ENCODE data around the gene IL15RA. TPM values are rescaled to one million over a fixed set of nuclear protein-coding genes. Genes with fewer than 3 reads are reported as not detected.

IL15RA gene
- total RNA-seq, 1 donor from 2014 or later: not detected

DNA sequence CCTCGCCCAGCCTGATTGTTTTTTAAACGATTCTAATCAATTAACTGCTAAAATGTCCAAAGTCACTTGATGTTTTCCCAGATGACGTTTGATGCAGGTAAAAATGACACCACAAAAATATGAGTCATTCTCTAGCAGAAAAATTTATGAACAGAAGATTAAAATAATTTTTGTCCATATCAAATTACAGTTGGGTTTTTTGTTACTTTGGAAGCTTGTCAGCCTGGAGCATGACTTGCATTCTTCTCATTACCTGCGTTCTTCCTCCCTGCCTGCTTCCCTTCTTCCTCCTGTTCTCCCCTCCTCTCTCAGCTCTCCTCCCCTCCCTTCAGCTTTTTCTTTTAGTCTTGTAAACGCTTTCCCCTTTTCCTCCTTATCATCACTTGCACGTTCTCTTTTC lies 18.7 kb downstream of the IL15RA start:
- H3K27ac Mint-ChIP-seq (ENCODE audit: unreplicated experiment): no peak overlapping the region
- H3K9me3 Mint-ChIP-seq (ENCODE audit: unreplicated experiment): peaks cover 2% of the 10 kb centered on the region

DNA sequence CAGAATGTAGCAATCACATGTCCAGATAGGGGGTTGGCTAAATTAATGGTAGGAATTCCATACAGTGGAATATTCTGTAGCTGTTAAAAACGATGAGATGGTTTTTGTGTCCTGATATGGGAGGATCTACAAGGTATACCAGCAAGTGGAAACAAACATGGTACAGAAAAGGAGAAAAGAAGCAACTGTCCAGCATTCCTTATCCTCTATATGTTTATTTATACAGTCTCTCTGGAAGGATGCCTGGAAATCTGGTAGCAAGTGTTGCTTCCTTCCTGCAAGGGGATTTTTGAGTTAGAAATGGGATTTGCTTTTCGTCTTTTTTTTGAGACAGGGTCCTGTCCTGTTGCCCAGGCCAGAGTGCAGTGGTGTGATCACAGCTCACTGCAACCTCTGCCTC lies 19.3 kb downstream of the IL15RA start:
- Mint-ChIP-seq H3K9me3 (ENCODE audit: unreplicated experiment) (peaks cover 2% of the 10 kb centered on the region), H3K27ac (ENCODE audit: unreplicated experiment) (no peak overlapping the region), H3K36me3 (ENCODE audit: unreplicated experiment) (no peaks in the 10 kb centered on the region), H3K27me3 (ENCODE audit: unreplicated experiment) (peaks cover 3% of the 10 kb centered on the region), H3K4me3 (ENCODE audit: unreplicated experiment) (no peak overlapping the region), H3K4me1 (ENCODE audit: low read depth, unreplicated experiment) (peaks cover 6% of the 10 kb centered on the region)
- no peak for DNase-seq
- TF ChIP-seq, protein P1, sequence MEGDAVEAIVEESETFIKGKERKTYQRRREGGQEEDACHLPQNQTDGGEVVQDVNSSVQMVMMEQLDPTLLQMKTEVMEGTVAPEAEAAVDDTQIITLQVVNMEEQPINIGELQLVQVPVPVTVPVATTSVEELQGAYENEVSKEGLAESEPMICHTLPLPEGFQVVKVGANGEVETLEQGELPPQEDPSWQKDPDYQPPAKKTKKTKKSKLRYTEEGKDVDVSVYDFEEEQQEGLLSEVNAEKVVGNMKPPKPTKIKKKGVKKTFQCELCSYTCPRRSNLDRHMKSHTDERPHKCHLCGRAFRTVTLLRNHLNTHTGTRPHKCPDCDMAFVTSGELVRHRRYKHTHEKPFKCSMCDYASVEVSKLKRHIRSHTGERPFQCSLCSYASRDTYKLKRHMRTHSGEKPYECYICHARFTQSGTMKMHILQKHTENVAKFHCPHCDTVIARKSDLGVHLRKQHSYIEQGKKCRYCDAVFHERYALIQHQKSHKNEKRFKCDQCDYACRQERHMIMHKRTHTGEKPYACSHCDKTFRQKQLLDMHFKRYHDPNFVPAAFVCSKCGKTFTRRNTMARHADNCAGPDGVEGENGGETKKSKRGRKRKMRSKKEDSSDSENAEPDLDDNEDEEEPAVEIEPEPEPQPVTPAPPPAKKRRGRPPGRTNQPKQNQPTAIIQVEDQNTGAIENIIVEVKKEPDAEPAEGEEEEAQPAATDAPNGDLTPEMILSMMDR (IDR thresholded peaks at IDR 0.05; ENCODE audit: partially characterized antibody, unreplicated experiment): no peak

More for the DNA sequence above, 18.7 kb downstream of the IL15RA start:
- TF ChIP-seq, protein P1 (IDR thresholded peaks at IDR 0.05; ENCODE audit: partially characterized antibody, unreplicated experiment): no peak
- no peak for DNase-seq
- peaks cover 3% of the 10 kb centered on the region for H3K27me3 Mint-ChIP-seq (ENCODE audit: unreplicated experiment)
- H3K4me3 Mint-ChIP-seq (ENCODE audit: unreplicated experiment): no peak overlapping the region
- peaks cover 8% of the 10 kb centered on the region for H3K4me1 Mint-ChIP-seq (ENCODE audit: low read depth, unreplicated experiment)
- H3K36me3 Mint-ChIP-seq (ENCODE audit: unreplicated experiment): no peaks in the 10 kb centered on the region

DNA sequence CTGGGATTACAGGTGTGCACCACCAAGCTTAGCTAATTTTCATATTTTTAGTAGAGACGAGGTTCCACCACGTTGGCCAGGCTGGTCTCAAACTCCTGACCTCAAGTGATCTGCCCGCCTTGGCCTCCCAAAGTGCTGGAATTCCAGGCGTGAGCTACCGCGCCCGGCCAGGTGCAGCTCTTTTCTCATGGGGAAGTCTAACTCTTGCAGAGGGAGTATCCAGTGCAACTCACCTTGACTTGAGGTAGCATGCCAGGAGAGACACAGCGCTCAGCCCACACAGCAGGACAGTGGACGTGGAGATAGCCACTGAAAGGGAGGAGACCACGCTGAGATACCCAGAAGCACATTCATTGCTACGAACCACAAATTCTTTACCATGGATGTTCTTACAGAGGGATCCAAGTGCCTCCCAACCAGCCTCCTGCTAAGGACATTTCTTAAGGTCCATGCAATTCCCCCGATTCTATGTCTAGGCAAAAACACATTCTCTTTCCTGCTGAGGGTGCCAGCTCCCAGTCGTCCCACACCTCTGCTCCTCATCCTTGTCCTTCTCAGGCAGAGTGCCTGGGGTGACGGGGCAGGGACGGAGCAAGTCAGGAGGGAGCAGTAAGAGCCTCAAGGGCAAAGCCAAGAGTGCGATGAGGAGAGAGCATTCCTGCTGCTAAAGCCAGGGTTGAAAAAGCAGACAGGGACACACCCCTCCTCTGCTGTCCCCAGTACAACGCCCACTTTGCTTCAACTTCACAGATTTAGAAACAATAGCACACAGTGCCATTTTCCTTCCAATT lies 21.0 kb downstream of the IL15RA start:
- no peak overlapping the region for H3K27ac Mint-ChIP-seq (ENCODE audit: unreplicated experiment)
- H3K9me3 Mint-ChIP-seq (ENCODE audit: unreplicated experiment): no peaks in the 10 kb centered on the region
- H3K36me3 Mint-ChIP-seq (ENCODE audit: unreplicated experiment): no peaks in the 10 kb centered on the region
- TF ChIP-seq, protein P1 (IDR thresholded peaks at IDR 0.05; ENCODE audit: partially characterized antibody, unreplicated experiment): no peak
- no peak overlapping the region for H3K4me3 Mint-ChIP-seq (ENCODE audit: unreplicated experiment)
- peaks cover 2% of the 10 kb centered on the region for H3K27me3 Mint-ChIP-seq (ENCODE audit: unreplicated experiment)
- DNase-seq: no peak
- H3K4me1 Mint-ChIP-seq (ENCODE audit: low read depth, unreplicated experiment): no peaks in the 10 kb centered on the region

DNA sequence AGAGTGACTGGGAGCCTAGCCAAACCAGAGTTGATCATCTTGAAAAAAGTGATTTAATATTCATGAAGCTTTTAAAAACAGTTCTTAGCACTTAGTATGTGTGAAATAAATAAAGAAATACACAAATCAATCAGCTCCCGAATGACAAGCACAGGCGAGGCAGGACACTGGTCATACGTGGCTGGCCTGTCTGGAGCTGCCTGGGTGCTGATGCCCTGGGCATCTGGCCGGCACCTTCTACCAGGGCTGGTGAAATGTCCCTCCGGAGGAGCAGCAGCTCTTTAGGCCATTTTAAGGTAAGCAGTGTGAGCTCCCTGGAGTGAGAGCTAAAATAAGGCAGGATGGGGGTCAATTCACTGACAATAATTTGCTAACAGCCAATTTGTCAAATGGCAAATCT lies 23.7 kb downstream of the IL15RA start:
- TF ChIP-seq, protein P1 (IDR thresholded peaks at IDR 0.05; ENCODE audit: partially characterized antibody, unreplicated experiment): no peak
- Mint-ChIP-seq H3K9me3 (ENCODE audit: unreplicated experiment) (peaks cover 4% of the 10 kb centered on the region), H3K27ac (ENCODE audit: unreplicated experiment) (no peak overlapping the region), H3K4me3 (ENCODE audit: unreplicated experiment) (no peak overlapping the region), H3K4me1 (ENCODE audit: low read depth, unreplicated experiment) (peaks cover 8% of the 10 kb centered on the region), H3K27me3 (ENCODE audit: unreplicated experiment) (peaks cover 2% of the 10 kb centered on the region), H3K36me3 (ENCODE audit: unreplicated experiment) (no peaks in the 10 kb centered on the region)
- DNase-seq: no peak

DNA sequence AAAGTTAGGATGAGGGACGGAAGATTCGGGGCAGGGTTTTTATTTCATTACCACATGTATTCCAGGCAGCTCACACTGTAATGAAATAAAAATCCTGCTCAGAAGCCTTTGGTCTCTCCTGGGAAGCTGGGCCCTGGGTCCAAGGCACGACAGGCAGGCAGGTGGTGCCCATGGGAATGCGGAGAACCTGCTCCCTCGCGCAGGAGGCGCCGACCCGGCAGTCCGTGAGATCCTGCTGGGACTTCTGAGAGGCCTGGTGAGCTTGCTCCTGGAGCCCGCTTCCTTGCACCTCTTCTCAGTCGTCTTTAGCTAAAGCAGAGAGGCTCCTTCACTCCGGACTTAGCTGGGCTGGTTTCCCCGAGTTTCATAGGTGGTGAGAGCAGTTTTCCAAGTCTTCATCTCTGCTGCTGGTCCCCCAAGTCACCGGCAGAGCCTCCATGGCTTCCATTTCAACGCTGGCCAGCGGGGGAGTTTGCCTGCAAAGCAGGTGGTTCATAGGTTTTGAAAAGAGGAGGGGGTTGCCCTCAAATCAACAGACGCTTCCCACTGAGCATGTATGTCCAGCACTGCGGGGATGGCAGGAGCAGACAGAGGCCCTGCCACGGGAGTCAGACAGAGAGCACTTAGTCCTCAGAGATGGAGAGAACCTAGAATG lies 24.5 kb downstream of the IL15RA start:
- Mint-ChIP-seq H3K27me3 (ENCODE audit: unreplicated experiment) (peaks cover 2% of the 10 kb centered on the region), H3K4me1 (ENCODE audit: low read depth, unreplicated experiment) (peaks cover 8% of the 10 kb centered on the region), H3K27ac (ENCODE audit: unreplicated experiment) (no peak overlapping the region), H3K36me3 (ENCODE audit: unreplicated experiment) (no peaks in the 10 kb centered on the region), H3K9me3 (ENCODE audit: unreplicated experiment) (peaks cover 4% of the 10 kb centered on the region), H3K4me3 (ENCODE audit: unreplicated experiment) (no peak overlapping the region)
- DNase-seq: no peak
- TF ChIP-seq, protein P1 (IDR thresholded peaks at IDR 0.05; ENCODE audit: partially characterized antibody, unreplicated experiment): no peak
